OCI-LY3 (cell line): ENCODE data around the gene RERE.

Experiments used
- EZH2phosphoT487 ChIP-seq: fragments of 200-600 bp; shearing (Covaris generic); IDR thresholded peaks from 2 replicates; pipeline ENCODE4 v1.6.1; 2018; ENCODE audit warnings: antibody characterized with exemption, mixed run types, low read depth
- TF ChIP-seq, protein P1 (sequence below): fragments of 200-600, 300-600 bp; sonication (generic); IDR thresholded peaks from 2 replicates; pipeline ENCODE4 v1.5.1; 2014; ENCODE audit warnings: antibody characterized with exemption, low read length, low read depth

DNA sequence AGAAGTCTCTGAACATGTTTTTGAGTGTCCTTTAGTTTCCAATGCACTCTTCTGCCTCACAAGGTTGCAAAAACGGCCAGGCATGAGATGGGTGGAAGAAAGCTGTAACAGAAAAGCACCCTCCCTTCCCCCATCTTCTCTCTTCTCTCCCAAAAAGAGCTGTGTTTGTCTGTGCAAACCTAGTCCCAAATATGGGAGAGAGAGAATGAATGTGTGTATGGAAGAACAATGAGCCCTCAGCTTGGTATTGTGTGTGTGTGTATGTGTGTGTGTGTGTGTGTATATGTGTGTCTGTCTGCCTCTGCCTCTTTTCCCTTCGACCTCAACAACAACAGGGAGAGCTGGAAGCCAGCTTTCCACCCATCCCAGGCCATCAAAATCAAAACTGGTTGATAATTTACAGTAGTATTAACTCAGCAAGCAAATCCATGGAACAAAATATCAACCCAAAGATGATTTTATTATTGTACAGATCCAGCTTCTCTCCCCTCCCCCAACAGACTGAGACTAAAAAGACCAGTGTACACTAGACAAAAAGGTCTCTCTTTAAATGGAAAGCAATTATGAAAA is 1.8 kb downstream of the RERE start:
- TF ChIP-seq, protein P1, sequence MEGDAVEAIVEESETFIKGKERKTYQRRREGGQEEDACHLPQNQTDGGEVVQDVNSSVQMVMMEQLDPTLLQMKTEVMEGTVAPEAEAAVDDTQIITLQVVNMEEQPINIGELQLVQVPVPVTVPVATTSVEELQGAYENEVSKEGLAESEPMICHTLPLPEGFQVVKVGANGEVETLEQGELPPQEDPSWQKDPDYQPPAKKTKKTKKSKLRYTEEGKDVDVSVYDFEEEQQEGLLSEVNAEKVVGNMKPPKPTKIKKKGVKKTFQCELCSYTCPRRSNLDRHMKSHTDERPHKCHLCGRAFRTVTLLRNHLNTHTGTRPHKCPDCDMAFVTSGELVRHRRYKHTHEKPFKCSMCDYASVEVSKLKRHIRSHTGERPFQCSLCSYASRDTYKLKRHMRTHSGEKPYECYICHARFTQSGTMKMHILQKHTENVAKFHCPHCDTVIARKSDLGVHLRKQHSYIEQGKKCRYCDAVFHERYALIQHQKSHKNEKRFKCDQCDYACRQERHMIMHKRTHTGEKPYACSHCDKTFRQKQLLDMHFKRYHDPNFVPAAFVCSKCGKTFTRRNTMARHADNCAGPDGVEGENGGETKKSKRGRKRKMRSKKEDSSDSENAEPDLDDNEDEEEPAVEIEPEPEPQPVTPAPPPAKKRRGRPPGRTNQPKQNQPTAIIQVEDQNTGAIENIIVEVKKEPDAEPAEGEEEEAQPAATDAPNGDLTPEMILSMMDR: no peak
- TF ChIP-seq EZH2phosphoT487: no peak
